ENCODE results near the gene FGFR1OP2.

- TF ChIP-seq, protein P1, sequence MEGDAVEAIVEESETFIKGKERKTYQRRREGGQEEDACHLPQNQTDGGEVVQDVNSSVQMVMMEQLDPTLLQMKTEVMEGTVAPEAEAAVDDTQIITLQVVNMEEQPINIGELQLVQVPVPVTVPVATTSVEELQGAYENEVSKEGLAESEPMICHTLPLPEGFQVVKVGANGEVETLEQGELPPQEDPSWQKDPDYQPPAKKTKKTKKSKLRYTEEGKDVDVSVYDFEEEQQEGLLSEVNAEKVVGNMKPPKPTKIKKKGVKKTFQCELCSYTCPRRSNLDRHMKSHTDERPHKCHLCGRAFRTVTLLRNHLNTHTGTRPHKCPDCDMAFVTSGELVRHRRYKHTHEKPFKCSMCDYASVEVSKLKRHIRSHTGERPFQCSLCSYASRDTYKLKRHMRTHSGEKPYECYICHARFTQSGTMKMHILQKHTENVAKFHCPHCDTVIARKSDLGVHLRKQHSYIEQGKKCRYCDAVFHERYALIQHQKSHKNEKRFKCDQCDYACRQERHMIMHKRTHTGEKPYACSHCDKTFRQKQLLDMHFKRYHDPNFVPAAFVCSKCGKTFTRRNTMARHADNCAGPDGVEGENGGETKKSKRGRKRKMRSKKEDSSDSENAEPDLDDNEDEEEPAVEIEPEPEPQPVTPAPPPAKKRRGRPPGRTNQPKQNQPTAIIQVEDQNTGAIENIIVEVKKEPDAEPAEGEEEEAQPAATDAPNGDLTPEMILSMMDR (IDR thresholded peaks at IDR 0.05), result no peak
- TF ChIP-seq POLR2A (IDR thresholded peaks at IDR 0.05) (no peak), EP300 (IDR thresholded peaks at IDR 0.05) (no peak)
Observed at GRCh38 chr12:26896913-26897312, 41.4 kb upstream of the FGFR1OP2 start.

Data from stomach (tissue), 4 donors.